Cardiac fibroblast (primary cell): ENCODE data around the gene AGBL4.
"Not testable (repeated sequence)": the region's sequence is repeated elsewhere in the genome, so short reads cannot be mapped to it uniquely, and the experiment has no call there.

Experiments
- DNase-seq, 2 donors: peaks; one replicate each; pipeline versions ENCODE4 v3.0.0 to v3.0.0-alpha.2; 2010; ENCODE audit warnings: low read depth in 2 of 2
- H3K4me3 ChIP-seq, 2 donors: replicated peaks in 1 of 2; 1 replicate in 1 of 2; 2 replicates in 1 of 2; pipeline ENCODE4 v1.5.1; 2011; ENCODE audit warnings: low read depth in 2 of 2, low read length in 2 of 2, mild to moderate bottlenecking in 2 of 2, moderate library complexity in 1 of 2
- TF ChIP-seq, protein P1 (sequence below): IDR thresholded peaks from one replicate; pipeline ENCODE4 v1.5.1; 2011; ENCODE audit warnings: low read depth, mild to moderate bottlenecking, low read length, inconsistent platforms

The AGBL4 gene

DNA sequence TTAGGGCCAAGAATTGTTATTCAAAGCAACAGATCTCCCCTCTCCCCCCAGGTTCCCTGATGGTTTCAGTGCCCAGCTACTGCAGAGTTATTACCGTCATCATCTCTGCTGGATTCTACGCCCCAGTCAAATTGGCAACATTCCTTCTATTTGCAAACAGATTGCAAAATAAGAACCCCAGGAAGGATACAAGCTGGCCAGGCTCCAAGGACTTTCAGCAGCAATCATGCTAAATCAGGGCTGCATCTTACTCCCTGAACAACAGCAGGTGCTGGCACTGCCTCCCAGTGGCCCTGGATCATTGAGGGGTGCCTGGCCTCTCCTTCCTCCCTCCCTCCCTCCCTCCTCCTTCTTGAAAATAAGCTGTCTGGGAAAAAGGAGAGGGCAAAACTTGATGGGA, 725.5 kb downstream of the AGBL4 start:
- TF ChIP-seq, protein P1, sequence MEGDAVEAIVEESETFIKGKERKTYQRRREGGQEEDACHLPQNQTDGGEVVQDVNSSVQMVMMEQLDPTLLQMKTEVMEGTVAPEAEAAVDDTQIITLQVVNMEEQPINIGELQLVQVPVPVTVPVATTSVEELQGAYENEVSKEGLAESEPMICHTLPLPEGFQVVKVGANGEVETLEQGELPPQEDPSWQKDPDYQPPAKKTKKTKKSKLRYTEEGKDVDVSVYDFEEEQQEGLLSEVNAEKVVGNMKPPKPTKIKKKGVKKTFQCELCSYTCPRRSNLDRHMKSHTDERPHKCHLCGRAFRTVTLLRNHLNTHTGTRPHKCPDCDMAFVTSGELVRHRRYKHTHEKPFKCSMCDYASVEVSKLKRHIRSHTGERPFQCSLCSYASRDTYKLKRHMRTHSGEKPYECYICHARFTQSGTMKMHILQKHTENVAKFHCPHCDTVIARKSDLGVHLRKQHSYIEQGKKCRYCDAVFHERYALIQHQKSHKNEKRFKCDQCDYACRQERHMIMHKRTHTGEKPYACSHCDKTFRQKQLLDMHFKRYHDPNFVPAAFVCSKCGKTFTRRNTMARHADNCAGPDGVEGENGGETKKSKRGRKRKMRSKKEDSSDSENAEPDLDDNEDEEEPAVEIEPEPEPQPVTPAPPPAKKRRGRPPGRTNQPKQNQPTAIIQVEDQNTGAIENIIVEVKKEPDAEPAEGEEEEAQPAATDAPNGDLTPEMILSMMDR = no peak
- DNase-seq = peak in 1 of 2 donors; percentile 1
- no peak overlapping the region for H3K4me3 ChIP-seq

DNA sequence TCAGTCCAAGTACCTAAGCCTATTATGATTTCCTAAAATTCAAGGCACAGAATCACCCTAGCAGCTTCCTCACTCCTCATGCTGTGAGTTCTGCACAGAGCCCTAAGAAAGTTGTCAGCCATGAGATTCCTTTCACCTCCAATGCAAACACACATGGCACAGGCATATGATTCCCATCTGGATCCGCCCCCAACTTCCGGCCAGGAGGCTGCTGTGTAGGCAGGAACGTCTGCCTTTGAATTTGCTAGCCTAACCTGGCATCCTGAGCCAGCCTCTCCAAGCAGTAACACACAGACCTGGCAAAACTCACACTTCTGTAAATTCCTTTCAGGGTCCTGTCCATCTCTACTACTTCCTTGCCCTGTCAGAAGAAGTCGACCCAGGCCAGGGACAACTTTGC, 726.0 kb downstream of the AGBL4 start:
- TF ChIP-seq, protein P1 = no peak
- no peak for DNase-seq
- no peak overlapping the region for H3K4me3 ChIP-seq

- no peak for DNase-seq
- no peak overlapping the region for H3K4me3 ChIP-seq
- TF ChIP-seq, protein P1 = no peak
These were observed 729.2 kb downstream of the AGBL4 start for GRCh38 chr1:49294539-49294938.

DNA sequence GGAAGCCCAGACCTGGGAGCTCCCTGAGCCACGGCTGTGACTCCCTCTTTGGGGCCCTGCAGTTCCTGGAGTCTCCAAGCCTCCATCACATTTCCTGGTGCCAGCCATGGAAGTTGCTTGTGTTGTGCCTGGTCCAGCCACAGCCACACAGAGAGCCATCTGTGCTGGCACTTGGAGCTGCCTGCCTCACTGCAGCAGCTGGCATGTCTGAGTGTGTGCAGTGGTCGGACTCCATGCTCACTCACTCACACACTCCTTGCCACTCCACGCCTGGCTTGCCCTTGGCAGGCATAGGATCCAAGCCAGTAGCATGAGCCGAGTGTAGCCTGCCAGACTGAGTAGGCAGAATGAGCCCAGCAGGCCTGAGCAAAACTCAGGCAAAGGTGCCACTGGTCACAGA, 730.7 kb downstream of the AGBL4 start:
- DNase-seq = no peak
- TF ChIP-seq, protein P1 = no peak
- H3K4me3 ChIP-seq = no peak overlapping the region

DNA sequence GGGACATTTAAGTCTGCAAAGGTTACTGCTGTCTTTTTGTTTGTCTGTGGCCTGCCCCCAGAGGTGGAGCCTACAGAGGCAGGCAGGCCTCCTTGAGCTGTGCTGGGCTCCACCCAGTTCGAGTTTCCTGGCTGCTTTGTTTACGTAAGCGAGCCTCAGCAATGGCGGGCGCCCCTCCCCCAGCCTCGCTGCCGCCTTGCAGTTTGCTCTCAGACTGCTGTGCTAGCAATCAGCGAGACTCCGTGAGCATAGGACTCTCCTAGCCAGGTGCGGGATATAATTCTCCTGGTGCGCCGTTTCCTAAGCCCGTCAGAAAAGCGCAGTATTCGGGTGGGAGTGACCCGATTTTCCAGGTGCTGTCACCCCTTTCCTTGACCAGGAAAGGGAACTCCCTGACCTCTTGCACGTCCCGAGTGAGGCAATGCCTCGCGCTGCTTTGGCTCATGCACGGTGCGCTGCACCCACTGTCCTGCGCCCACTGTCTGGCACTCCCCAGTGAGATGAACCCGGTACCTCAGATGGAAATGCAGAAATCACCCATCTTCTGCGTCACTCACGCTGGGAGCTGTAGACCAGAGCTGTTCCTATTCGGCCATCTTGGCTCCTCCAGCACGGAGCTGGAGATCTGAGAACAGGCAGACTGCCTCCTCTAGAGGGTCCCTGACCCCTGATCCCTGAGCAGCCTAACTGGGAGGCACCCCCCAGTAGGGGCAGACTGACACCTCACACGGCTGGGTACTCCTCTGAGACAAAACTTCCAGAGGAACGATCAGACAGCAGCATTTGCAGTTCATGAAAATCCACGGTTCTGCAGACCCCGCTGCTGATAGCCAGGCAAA, 766.3 kb downstream of the AGBL4 start:
- not testable (repeated sequence) for H3K4me3 ChIP-seq, DNase-seq

- H3K4me3 ChIP-seq = no peak overlapping the region
- DNase-seq = no peak
- TF ChIP-seq, protein P1 = no peak
These were observed 770.8 kb downstream of the AGBL4 start for GRCh38 chr1:49252917-49253316.

DNA sequence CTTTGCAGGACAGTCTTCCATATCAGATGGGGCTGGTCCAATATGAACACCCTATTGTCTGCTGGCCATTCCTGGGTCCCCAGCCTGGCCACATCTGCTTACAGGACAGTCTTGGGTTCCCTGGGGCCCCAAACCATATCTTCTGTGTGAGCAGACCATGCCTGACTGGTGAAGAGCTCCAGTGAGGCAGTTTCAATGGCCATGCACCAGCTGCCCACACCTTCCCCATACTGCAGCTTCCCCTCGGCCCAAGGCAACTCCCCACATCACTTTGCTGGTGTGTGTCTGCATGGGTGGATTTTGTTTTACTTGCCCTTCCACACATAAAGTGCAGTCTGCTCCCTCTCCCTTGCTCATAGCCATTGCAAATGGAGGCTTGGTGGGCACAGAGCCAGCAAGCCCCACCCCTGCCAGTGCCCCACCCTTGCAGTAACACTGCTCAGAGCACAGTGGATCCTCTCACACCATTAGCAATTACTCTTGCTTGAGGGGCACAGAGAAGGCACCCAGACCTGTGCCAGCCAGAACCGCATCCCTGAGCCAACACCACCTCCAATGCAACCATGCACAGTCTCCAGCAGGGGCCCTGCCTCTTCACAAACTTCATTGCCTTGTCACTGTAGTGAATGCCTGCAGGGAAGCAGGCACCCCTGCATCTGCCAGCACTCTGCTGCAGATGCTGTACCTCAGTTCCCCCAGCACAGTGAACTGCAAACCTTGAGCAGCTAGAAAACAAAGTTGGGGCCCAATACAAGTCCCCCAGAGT, 772.6 kb downstream of the AGBL4 start:
- H3K4me3 ChIP-seq = no peak overlapping the region
- DNase-seq = no peak
- TF ChIP-seq, protein P1 = no peak
